GM21786 (cell line): ENCODE measurements around the gene LTBP1.
"Not testable (repeated sequence)": the region's sequence is repeated elsewhere in the genome, so short reads cannot be mapped to it uniquely, and the experiment has no call there.

Source experiments
- ATAC-seq: cut with Tn5 transposase; IDR thresholded peaks from one replicate; pipeline ENCODE4 v1.9.1; 2021; ENCODE audit not compliant: unreplicated experiment

LTBP1 gene

GRCh38 chr2:32960238-32960637, 13.5 kb downstream of the LTBP1 start:
- no peak for ATAC-seq

- no peak for ATAC-seq
Measured at GRCh38 chr2:32960647-32961403, 14.1 kb downstream of the LTBP1 start.

GRCh38 chr2:32962690-32963089, 15.9 kb downstream of the LTBP1 start:
- no peak for ATAC-seq

GRCh38 chr2:32963941-32964340, 17.2 kb downstream of the LTBP1 start:
- ATAC-seq, result no peak

- no peak for ATAC-seq
Measured at GRCh38 chr2:32965523-32966171, 18.9 kb downstream of the LTBP1 start.

GRCh38 chr2:32969444-32970162, 22.9 kb downstream of the LTBP1 start:
- ATAC-seq, result no peak

- not testable (repeated sequence) for ATAC-seq
Measured at GRCh38 chr2:32973772-32974171, 27.0 kb downstream of the LTBP1 start.

GRCh38 chr2:32976409-32977063, 29.8 kb downstream of the LTBP1 start:
- ATAC-seq, result no peak

- no peak for ATAC-seq
Measured at GRCh38 chr2:32977228-32977758, 30.5 kb downstream of the LTBP1 start.

- no peak for ATAC-seq
Measured at GRCh38 chr2:32981612-32982011, 34.9 kb downstream of the LTBP1 start.

- ATAC-seq, result not testable (repeated sequence)
Measured at GRCh38 chr2:32983193-32983924, 36.6 kb downstream of the LTBP1 start.

GRCh38 chr2:32986480-32986879, 39.7 kb downstream of the LTBP1 start:
- no peak for ATAC-seq

GRCh38 chr2:32988525-32988924, 41.8 kb downstream of the LTBP1 start:
- ATAC-seq, result no peak

GRCh38 chr2:32990556-32990955, 43.8 kb downstream of the LTBP1 start:
- ATAC-seq, result no peak

- no peak for ATAC-seq
Measured at GRCh38 chr2:32991091-32991845, 44.5 kb downstream of the LTBP1 start.

GRCh38 chr2:32993005-32993539, 46.3 kb downstream of the LTBP1 start:
- ATAC-seq, result no peak

- ATAC-seq, result no peak
Measured at GRCh38 chr2:32997705-32998104, 51.0 kb downstream of the LTBP1 start.

GRCh38 chr2:33000986-33001385, 54.2 kb downstream of the LTBP1 start:
- no peak for ATAC-seq

- no peak for ATAC-seq
Measured at GRCh38 chr2:33001823-33002222, 55.1 kb downstream of the LTBP1 start.
